GM19023 (cell line): ENCODE measurements around the gene PRKAR2A.
"Not testable (repeated sequence)": the region's sequence is repeated elsewhere in the genome, so short reads cannot be mapped to it uniquely, and the experiment has no call there.

Experiments
- ATAC-seq: cut with Tn5 transposase; IDR thresholded peaks from one replicate; pipeline ENCODE4 v1.9.1; 2021; ENCODE audit warnings: mild to moderate bottlenecking, moderate library complexity; ENCODE audit not compliant: unreplicated experiment

The PRKAR2A gene

DNA sequence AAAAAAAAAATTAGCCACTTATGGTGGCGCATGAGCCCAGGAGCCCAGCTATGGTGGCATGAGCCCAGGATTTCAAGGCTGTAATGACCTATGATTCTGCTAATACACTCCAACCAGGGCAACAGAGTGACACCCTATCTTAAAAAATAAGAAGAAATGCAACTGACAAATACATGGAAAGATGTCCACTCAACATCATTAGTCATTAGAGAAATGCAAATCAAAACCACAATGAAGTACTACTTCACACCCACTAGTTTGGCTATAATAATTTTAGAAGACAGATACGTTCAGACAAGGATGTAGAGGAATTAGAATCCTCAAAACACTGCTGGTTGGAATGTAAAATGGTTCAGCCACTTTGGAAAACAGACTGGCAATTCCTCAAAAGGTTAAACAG, 10.5 kb downstream of the PRKAR2A start:
- no peak for ATAC-seq

DNA sequence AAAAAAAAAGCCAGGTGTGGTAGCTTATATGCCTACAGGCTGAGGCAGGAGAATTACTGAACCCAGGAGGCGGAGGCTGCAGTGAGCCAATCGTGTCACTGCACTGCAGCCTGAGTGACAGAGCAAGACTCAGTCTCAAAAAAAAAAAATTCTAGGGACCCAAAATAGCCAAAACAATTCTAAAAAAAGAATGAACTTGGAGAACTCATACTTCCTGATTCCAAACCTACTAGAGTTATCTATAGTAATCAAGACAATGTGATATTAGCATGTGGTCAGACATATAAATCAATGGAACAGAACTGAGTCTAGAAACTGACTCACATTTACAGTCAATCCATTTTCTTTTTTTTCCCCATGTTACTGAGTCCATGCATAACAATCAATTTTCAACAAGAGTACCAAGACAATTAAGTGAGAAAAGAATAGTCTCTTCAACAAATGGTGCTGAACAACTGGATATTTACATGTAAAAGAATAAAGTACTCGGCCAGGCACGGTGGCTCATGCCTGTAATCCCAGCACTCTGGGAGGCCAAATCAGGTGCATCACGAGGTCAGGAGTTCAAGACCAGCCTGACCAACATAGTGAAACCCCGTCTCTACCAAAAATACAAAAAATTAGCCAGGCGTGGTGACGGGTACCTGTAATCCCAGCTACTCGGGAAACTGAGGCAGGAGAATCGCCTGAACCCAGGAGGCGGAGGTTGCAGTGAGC, 11.9 kb downstream of the PRKAR2A start:
- ATAC-seq, result no peak

DNA sequence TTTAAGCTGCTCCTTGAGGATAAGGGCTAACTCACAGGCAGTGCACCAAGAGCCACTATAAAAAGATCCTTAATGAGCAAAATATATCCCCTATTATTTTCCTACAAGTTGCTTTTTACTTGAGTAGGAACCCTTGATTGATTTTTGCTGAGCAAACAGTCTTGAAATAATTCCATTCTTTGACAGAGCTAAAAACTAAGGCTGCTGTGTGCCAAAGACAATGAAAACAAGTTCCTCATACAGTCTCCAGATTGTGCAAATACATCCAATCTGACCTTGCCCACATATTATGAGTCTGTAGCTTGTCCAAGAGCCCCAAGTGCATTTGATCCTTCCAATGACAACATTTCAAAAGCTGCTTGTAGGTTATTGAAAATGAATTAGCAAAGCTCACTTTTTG, 15.0 kb downstream of the PRKAR2A start:
- no peak for ATAC-seq

DNA sequence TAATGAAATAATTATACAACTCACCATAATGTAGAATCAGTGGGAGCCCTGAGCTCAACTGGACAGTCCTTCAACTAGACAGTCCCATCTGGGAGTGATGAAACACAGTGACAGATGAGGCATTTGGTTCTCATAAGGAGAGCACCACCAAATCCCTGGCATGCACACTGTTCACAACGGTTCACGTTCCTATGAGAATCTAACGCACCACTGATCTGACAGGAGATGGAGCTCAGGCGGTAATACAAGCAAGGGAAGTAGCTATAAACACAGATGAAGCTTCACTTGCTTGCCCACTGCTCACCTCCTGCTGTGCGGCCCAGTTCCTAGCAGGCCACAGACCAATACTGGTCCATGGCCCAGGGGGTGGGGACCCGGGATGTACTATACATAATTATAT, 17.0 kb downstream of the PRKAR2A start:
- no peak for ATAC-seq

DNA sequence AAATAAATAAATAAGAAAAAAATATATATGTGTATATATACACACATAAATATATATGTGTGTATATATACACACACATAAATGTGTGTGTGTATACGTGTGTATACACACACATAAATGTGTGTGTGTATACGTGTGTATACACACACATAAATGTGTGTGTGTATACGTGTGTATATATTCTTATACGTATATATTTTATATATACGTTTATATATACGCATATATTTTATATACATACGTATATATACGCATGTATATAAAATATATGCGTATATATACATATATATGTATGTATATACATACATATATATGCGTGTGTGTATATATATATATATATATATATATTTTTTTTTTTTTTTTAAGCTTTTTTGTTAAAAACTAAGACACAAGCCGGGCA, 18.1 kb downstream of the PRKAR2A start:
- ATAC-seq, result not testable (repeated sequence)

DNA sequence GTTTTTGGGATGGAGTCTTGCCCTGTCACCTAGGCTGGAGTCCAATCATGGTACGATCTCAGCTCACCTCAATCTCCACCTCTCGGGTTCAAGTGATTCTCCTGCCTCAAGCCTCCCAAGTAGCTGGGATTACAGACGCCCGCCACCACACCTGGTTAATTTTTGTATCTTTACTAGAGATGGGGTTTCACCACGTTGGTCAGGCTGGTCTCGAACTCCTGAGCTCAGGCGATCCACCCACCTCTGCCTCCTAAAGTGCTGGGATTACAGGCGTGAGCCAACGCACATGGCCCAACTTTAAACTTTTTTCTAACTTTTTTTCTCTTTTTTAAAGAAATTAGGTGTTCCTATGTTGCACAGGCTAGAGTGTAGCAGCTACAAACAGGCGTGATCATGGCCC, 19.8 kb downstream of the PRKAR2A start:
- not testable (repeated sequence) for ATAC-seq

DNA sequence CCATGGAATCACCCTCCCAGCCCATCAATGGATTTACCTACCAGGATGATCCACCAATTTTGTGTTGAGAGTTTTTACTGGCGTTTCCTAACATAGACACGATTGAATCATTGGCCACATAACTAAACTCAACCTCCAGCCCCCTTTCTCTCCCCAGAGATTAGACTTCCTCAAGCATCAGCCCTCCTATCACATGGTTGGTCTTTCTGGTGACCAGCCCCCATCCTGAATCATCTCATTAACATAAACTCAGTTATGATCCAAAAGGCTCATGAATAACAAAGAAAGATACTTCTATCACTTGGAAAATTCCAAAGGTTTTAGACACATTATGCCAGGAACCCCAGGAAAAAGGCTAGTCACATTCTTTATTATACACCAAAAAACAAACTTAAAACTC, 21.2 kb downstream of the PRKAR2A start:
- no peak for ATAC-seq

DNA sequence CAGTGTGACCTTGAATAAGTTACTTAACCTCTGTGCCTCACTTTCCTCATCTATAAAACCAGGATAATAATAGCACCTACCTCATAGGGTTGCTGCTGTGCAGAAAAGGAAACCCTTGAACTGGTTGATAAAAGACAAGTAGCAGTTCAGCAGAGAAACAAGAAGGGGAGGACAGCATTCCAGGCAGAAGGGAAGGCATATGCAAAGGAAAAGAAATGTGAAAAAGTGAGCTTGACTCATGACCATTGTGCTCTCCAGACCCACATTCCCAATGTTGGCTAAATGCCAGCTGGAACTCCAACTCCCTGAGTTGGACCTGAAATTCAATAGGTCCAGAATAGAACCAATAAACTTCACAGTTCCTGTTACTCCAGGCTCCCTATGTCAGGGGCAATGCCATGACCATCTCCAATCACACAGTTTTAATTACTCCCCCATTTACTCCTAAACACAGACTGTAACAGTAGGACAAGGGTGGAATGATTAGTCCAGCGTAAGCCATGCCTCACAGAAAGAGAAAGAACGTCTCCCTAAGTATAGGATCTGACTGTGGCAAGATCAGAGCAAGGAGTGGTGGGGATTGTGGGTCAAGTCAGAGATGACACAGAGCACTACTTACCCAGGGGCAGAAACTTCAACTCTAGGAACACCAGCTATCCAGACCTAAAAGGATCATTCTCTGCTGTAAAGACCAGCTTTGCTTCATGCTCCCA, 26.9 kb downstream of the PRKAR2A start:
- ATAC-seq, result no peak

DNA sequence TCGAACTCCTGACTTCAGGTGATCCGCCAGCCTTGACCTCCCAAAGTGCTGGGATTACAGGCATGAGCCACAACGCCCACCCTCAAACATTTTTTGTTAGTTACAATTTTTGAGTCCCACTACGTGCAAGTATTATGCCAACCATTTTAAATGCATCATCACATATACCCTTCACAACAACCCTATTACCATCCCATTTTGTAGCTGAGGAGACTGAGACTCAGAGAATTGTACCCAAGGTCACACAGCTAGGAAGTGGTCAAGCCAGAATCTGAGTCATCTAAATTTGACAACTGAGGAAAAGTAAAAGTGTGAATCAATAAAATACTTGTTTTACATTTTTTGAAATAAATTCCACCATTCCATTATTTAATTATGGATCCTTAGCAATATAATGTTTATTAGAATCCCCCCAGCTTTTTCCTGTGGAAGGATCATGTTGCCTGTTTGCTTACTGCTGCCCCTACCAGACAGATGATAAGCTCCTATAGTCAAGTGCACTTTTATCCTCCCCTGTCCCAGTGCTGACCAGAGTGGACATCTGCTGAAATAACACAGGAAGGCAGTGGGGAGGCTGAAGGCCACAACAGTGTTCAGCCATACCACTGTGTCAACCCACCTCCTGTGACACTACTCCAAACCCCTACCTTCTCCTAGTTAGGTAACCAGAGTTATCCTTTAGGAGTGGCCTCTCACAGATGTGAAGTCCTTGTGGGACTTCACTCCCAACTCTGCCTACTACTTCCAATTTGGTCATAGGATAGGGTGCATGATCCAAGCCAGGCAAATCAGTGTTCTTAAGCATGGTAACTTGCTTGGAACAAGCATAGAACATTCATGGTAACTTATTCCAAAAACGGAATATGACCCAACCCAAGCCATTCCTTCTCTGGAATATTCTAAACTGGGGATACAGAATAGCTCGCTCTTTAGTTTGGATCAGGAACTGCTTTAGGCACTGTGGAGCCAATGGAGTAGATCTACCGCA, 28.1 kb downstream of the PRKAR2A start:
- ATAC-seq, result no peak

DNA sequence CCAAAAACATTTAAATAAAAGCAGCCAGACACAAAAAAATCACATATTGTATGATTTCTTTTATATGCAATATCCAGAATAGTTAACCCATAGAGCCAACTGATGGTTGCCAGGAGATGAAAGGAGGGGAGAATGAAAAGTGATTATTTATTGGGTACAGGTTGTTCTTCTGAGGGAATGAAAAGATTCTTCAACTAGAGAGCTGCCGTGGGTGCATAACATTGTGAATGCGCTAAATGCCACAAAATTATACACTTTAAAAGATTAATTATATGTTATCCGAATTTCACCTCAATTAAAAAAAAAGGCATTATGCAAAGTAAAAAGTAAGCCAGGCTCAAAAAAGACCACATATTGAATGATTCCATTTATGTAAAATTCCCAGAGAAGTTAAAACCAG, 36.1 kb downstream of the PRKAR2A start:
- ATAC-seq, result no peak

DNA sequence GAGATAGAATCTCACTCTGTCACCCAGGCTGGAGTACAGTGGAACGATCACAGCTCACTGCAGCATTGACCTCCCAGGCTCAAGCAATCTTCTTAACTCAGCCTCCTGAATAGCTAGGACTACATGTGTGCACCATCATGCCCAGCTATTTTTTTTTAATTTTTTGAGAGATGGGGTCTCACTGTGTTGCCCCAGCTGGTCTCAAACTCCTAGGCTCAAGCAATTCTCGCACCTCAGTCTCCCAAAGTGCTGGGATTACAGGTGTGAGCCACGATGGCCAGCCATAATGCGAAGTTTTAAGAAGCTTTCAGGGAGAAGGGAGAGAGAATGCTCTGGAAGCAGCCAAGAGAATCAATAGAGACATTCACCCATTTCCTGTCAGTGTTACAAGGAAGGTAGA, 42.7 kb downstream of the PRKAR2A start:
- ATAC-seq, result no peak

DNA sequence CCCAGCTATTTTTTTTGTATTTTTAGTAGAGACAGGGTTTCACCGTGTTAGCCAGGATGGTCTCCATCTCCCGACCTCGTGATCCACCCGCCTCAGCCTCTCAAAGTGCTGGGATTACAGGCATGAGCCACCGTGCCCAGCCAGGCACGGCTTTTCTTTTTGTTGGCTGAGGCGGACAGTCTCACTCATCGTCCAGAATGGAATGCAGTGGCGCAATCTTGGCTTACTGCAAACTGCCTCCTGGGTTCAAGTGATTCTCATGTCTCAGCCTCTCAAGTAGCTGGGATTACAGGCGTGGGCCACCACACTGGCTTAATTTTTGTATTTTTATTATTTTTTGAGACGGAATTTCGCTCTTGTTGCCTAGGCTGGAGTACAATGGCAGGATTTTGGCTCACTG, 46.8 kb downstream of the PRKAR2A start:
- not testable (repeated sequence) for ATAC-seq

DNA sequence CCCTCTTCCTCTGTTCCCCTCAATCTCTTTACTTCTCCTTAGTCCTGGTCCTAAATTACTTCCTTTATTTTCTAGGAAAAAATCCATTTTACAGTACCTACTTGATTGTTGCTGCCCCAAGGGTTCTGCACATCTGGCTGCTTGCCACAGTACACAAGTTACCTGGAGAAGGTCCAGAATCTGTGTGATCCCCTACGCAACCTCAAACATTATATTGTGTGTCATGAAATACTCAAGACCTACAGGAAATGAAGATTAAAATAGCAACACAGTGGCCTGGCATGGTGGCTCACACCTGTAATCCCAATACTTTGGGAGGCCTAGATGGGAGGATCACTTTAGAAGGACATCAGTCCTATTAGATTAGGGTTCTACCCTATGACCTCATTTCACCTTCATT, 48.7 kb downstream of the PRKAR2A start:
- no peak for ATAC-seq

DNA sequence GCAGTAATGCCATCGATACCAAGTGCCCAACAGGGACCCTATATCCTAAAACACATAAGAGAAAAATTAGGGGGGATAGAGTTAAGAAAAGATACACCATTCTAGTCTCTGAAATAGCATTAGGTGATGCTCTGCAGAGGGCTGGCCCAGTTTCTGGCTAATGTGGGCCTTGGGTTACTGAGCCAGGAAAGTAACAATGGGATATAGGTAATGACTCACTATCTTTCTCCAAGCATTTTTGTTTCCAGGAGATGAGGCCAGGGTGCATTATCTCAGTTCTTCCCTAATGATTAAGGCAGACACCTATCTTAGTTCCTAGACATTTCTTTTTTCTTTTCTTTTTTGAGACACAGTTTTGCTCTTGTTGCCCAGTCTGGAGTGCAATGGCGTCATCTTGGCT, 50.0 kb downstream of the PRKAR2A start:
- no peak for ATAC-seq

DNA sequence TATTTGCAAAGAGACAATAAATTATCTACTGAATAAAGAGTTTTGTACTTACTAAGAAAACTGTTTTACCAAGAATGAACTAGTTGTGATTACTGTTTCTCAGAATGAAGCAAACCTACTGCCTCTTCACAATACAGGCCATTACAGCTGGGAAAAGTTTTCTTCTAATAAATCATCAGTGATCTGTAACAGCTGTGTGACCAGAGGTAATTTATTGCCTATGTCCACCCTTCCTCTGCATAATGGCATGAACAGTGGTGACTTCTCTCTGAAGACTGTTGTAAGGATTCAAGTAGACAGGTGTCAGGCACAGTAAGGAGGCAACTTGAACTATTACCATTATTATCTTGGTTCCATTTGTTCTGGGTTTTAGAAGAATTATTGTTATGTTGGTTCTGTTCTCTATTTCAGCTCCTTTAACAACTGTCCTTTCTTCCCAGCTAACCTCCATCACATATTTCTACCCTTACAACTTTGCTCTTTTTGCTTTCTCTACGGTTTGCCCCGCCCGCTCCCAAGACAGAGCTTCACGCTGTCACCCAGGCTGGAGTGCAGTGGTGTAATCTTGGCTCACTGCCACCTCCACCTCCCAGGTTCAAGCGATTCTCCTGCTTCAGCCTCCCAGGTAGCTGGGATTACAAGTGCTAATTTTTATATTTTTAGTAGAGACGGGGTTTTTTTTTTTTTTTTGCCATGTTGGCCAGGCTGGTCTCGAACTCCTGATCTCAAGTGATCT, 51.5 kb downstream of the PRKAR2A start:
- ATAC-seq, result no peak

DNA sequence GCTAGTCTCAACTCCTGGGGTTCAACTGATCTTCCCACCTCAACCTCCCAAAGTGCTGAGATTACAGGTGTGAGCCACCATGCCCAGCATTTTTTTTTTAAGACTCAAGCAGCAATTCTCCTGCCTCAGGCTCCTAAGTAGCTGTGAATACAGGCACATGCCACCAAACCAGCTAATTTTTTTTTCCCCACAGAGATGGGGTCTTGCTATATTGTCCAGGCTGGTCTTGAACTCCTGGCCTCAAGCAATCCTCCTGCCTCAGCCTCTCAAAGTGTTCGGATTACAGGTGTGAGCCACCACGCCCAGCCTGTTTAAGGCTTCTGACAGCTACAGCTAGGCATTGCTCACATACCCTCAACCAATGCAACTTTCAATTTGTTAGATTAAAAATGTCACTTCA, 54.2 kb downstream of the PRKAR2A start:
- not testable (repeated sequence) for ATAC-seq

DNA sequence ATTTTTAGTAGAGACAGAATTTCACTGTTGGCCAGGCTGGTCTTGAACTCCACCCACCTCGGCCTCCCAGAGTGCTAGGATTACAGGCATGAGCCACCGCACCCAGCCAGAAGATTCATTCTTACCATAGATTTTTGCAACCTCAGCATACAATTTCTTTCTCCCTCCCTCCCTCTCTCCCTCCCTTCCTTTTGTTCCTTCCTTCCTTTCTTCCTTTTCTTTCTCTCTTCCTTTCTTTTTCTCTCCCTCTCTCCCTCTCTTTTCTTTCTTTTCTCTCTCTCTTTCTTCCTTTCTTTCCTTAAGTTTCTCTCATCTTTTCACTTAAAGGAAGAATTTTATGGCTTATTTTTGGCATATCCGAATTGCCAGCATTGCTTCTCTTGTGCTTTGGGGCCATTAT, 58.0 kb downstream of the PRKAR2A start:
- no peak for ATAC-seq

DNA sequence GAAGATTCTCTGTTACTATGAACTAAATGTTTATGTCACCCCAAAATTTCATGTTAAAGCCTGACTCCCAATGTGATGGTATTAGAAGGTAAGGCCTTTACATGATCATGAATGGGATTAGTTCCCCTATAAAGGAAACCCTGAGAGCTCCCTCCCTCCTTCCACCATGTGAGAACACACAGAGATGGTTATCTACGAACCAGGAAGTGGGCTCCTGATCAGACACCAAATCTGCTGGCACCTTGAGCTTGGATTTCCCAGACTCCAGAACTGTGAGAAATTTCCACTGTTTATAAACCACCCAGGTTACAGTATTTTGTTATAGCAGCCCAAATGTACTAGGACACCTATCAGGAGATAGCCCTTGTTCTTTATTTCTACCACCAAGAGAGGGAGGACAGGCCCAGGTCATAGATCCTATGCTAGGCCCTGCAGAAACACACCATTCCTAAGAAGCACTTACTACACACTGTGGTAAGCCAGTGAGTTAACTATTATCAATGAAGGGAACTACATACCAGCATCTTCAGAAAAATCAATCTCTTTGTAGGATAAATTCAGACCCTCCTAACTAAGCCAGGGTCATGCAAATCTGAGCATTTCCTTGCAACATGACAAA, 59.0 kb downstream of the PRKAR2A start:
- ATAC-seq, result no peak

DNA sequence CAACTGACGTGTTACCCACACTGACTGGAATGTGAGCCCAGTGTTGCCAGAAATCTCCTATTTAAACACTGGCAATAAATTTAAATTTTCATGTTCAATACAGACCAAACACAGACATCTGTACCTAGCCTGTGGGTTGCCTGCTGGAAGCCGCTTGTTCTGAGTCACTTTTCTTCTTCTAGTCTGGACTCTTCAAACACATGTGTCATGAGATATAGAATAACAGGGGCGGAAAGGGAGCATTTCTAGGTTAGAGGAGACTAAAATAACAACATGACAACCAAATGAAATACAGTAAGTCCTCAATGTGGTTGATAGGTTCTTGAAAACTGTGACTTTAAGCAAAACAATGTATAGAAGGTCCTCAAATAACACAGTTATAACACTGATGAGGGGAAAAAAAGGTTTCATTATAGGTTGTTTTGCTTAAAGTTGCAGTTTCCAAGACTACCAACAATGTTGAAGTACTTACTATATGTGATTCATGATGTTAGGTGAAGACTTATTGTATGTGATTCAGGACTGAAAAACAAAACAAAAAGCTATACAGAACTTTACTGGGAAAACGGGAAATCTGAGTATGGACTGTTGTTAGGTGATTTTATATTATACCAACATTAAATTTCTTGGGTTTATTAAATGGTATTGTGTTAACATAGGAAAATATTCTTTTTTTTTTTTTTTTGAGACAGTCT, 63.1 kb downstream of the PRKAR2A start:
- no peak for ATAC-seq

DNA sequence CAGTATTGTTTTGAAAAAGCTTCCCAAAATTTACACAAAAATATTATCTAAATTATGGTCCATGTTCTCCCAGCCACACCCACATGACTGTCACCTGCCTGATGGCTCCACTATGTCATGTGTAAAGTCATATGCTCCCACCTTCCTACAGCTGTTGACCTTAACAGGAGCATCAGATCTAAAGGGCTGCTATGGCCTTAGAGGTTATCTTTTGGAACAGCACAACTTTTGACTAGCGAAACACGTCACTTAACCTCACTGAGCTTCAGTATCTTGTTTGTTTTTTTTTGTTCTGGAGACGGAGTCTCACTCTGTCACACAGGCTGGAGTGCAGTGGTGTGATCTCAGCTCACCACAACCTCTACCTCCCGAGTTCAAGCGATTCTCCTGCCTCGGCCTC, 64.4 kb downstream of the PRKAR2A start:
- no peak for ATAC-seq
